Lung (tissue), 12 donors: Measurements from ENCODE around the gene ACAT2. TPM values are rescaled to one million over a fixed set of nuclear protein-coding genes. Genes with fewer than 3 reads are reported as not detected.

Experiments
- ATAC-seq: fragments of 200-7000 bp; cut with Tn5 transposase; one replicate; pipeline ENCODE4 v1.9.1; 2020; ENCODE audit warnings: moderate number of reproducible peaks; ENCODE audit not compliant: insufficient read depth, low FRiP score
- DNase-seq, 3 donors: peaks; one replicate each; pipeline ENCODE4 v3.0.0-alpha.2; 2013 to 2017
- H3K27ac ChIP-seq, 2 donors: one replicate each; pipeline ENCODE4 v1.5.1; 2013; ENCODE audit warnings: mild to moderate bottlenecking in 2 of 2, moderate library complexity in 2 of 2, control low read depth in 1 of 2, inconsistent platforms in 1 of 2, low read depth in 1 of 2, low read length in 1 of 2
- H3K27me3 ChIP-seq, 3 donors: one replicate each; pipeline ENCODE4 v1.5.1; 2013; ENCODE audit warnings: low read length in 2 of 3; ENCODE audit not compliant: control insufficient read depth in 3 of 3, insufficient read depth in 3 of 3
- H3K36me3 ChIP-seq, 4 donors: one replicate each; pipeline ENCODE4 v1.5.1; 2013; ENCODE audit warnings: low read length in 4 of 4, mild to moderate bottlenecking in 1 of 4, moderate library complexity in 1 of 4; ENCODE audit not compliant: control insufficient read depth in 4 of 4, insufficient read depth in 4 of 4
- H3K4me1 ChIP-seq, 5 donors: one replicate each; pipeline ENCODE4 v1.5.1; 2013; ENCODE audit warnings: low read length in 5 of 5, mild to moderate bottlenecking in 2 of 5, moderate library complexity in 1 of 5; ENCODE audit not compliant: control insufficient read depth in 5 of 5, insufficient read depth in 5 of 5
- H3K4me3 ChIP-seq: one replicate; pipeline ENCODE4 v1.5.1; 2013; ENCODE audit warnings: mild to moderate bottlenecking, control low read depth, moderate library complexity
- H3K9ac ChIP-seq, 2 donors: one replicate each; pipeline ENCODE4 v1.5.1; 2013; ENCODE audit warnings: low read length in 2 of 2, control low read depth in 1 of 2; ENCODE audit not compliant: insufficient read depth in 1 of 2
- H3K9me3 ChIP-seq, 4 donors: one replicate each; pipeline ENCODE4 v1.5.1; 2013; ENCODE audit warnings: low read length in 3 of 4, mild to moderate bottlenecking in 1 of 4, moderate library complexity in 1 of 4; ENCODE audit not compliant: control insufficient read depth in 4 of 4, insufficient read depth in 3 of 4
- CTCF ChIP-seq: IDR thresholded peaks from 2 replicates; pipeline ENCODE4 v1.5.1; 2012; ENCODE audit warnings: mild to moderate bottlenecking; ENCODE audit errors: control extremely low read depth, extremely low read depth
- WGBS, 2 donors: extraction: QIAGEN DNeasy Blood & Tissue Kit; methylation state at CpG; one replicate each; pipeline ENCODE4 v1.1.7; 2013; 5-methylcytosine and 5-hydroxymethylcytosine counted together
- polyA plus RNA-seq, 2 donors: library from polyadenylated mRNA; stranded (reverse); fragments of 200-250 nt; gene quantifications; one replicate each; pipeline ENCODE4 v1.2.1, GENCODE V29; 2013
- total RNA-seq, 2 donors: library from RNA; depleted of rRNA in 1 of 2; stranded (reverse); fragments of >200 nt in 1 of 2; gene quantifications; one replicate each; pipeline ENCODE4 v1.2.1, GENCODE V29; 2014 to 2021
- donor health status: control.
- donor health status: control.
- donor health status: Bipolar disorder and iron deficiency.
- donor health status: healthy.
- donor health status: DM: yes; HTN: yes; CAD: no.

Gene ACAT2
- total and polyA plus RNA-seq, 4 donors: 20.8 to 84.4 (median 67.6) TPM

- no peak overlapping the region for H3K4me3 ChIP-seq
- 78 to 86% methylated on average over 23 of the region's 23 CpGs for WGBS, 2 donors
- no peak for TF ChIP-seq CTCF
- H3K9me3 ChIP-seq: no peaks in the 10 kb centered on the region
- no peaks in the 10 kb centered on the region for H3K27me3 ChIP-seq
- DNase-seq (no peak), ATAC-seq (no peak)
- no peak overlapping the region for H3K27ac ChIP-seq
- no peak overlapping the region for H3K9ac ChIP-seq
- H3K36me3 ChIP-seq: no peaks in the 10 kb centered on the region
- H3K4me1 ChIP-seq: peaks cover 0 to 7% (median 0%) of the 10 kb centered on the region in 5 donors
Measured at GRCh38 chr6:159817951-159818739, 56.3 kb downstream of the ACAT2 start.

- TF ChIP-seq CTCF: no peak
- Histone ChIP-seq H3K27ac (no peak overlapping the region), H3K4me1 (peaks cover 0 to 7% (median 0%) of the 10 kb centered on the region in 5 donors), H3K9me3 (no peaks in the 10 kb centered on the region), H3K36me3 (no peaks in the 10 kb centered on the region), H3K4me3 (no peak overlapping the region), H3K27me3 (no peaks in the 10 kb centered on the region), H3K9ac (no peak overlapping the region)
- 88 to 94% methylated on average over 14 to 16 of the region's 16 CpGs for WGBS, 2 donors
- DNase-seq (no peak), ATAC-seq (no peak)
Measured at GRCh38 chr6:159819098-159819497, 57.3 kb downstream of the ACAT2 start.

GRCh38 chr6:159819932-159820640, 58.2 kb downstream of the ACAT2 start:
- no peak for TF ChIP-seq CTCF
- H3K9me3 ChIP-seq: no peaks in the 10 kb centered on the region
- ATAC-seq (no peak), DNase-seq (no peak)
- peaks cover 0 to 7% (median 0%) of the 10 kb centered on the region in 5 donors for H3K4me1 ChIP-seq
- no peaks in the 10 kb centered on the region for H3K27me3 ChIP-seq
- H3K36me3 ChIP-seq: no peaks in the 10 kb centered on the region
- no peak overlapping the region for H3K4me3 ChIP-seq
- WGBS, 2 donors: 40 to 50% methylated on average over 28 of the region's 28 CpGs
- H3K27ac ChIP-seq: no peak overlapping the region
- no peak overlapping the region for H3K9ac ChIP-seq
